HEK293 (cell line): Measurements from ENCODE around the gene ROPN1L.
A peak's percentile ranks its signal among the peaks of the same experiment; 100 is the strongest.

Experiments
- HIC1 ChIP-seq: fragments of 450-650 bp; formaldehyde crosslinking; IDR thresholded peaks from 2 replicates; pipeline ENCODE4 v1.5.1; 2016; ENCODE audit warnings: missing biosample characterization, missing genetic modification characterization
- KLF1 ChIP-seq: fragments of 450-650 bp; formaldehyde crosslinking; IDR thresholded peaks from 2 replicates; pipeline ENCODE4 v1.5.1; 2016; ENCODE audit warnings: missing biosample characterization, missing genetic modification characterization
- OSR2 ChIP-seq: fragments of 450-650 bp; formaldehyde crosslinking; IDR thresholded peaks from 2 replicates; pipeline ENCODE4 v1.5.1; 2016; ENCODE audit warnings: missing biosample characterization, missing genetic modification characterization
- ZBTB11 ChIP-seq: fragments of 450-650 bp; formaldehyde crosslinking; conservative IDR thresholded peaks from 2 replicates; pipeline ENCODE4 v1.5.1; 2016; ENCODE audit warnings: low read depth, missing biosample characterization, missing genetic modification characterization
- ZBTB49 ChIP-seq: fragments of 450-650 bp; formaldehyde crosslinking; IDR thresholded peaks from 2 replicates; pipeline ENCODE4 v1.5.1; 2016; ENCODE audit warnings: missing biosample characterization, missing genetic modification characterization, low read depth
- ZNF174 ChIP-seq: fragments of 450-650 bp; formaldehyde crosslinking; IDR thresholded peaks from 2 replicates; pipeline ENCODE4 v1.5.0; 2017; ENCODE audit warnings: missing biosample characterization, mild to moderate bottlenecking, missing genetic modification characterization
- ZNF2 ChIP-seq: fragments of 450-650 bp; formaldehyde crosslinking; IDR thresholded peaks from 2 replicates; pipeline ENCODE4 v1.5.1; 2016; ENCODE audit warnings: missing biosample characterization, missing genetic modification characterization
- ZNF23 ChIP-seq: fragments of 450-650 bp; formaldehyde crosslinking; IDR thresholded peaks from 2 replicates; pipeline ENCODE4 v1.5.1; 2016; ENCODE audit warnings: missing biosample characterization, missing genetic modification characterization, borderline replicate concordance
- ZNF266 ChIP-seq: fragments of 450-650 bp; formaldehyde crosslinking; IDR thresholded peaks from 2 replicates; pipeline ENCODE4 v1.5.1; 2016; ENCODE audit warnings: missing biosample characterization, missing genetic modification characterization, low read depth
- ZNF280C ChIP-seq: fragments of 450-650 bp; formaldehyde crosslinking; IDR thresholded peaks from 2 replicates; pipeline ENCODE4 v1.5.1; 2016; ENCODE audit warnings: missing biosample characterization, missing genetic modification characterization
- ZNF302 ChIP-seq: fragments of 450-650 bp; formaldehyde crosslinking; IDR thresholded peaks from 2 replicates; pipeline ENCODE4 v1.5.1; 2016; ENCODE audit warnings: missing biosample characterization, missing genetic modification characterization, low read depth
- ZNF391 ChIP-seq: fragments of 450-650 bp; formaldehyde crosslinking; IDR thresholded peaks from 2 replicates; pipeline ENCODE4 v1.5.1; 2016; ENCODE audit warnings: low read depth, missing biosample characterization, missing genetic modification characterization, borderline replicate concordance
- ZNF488 ChIP-seq: fragments of 450-650 bp; formaldehyde crosslinking; IDR thresholded peaks from 2 replicates; pipeline ENCODE4 v1.5.1; 2016; ENCODE audit warnings: missing biosample characterization, missing genetic modification characterization
- ZNF549 ChIP-seq: fragments of 450-650 bp; IDR thresholded peaks from 2 replicates; pipeline ENCODE4 v1.5.1; 2018; ENCODE audit warnings: missing biosample characterization, missing genetic modification characterization, mild to moderate bottlenecking, inconsistent platforms, moderate library complexity
- ZNF555 ChIP-seq: fragments of 450-650 bp; formaldehyde crosslinking; conservative IDR thresholded peaks from 2 replicates; pipeline ENCODE4 v1.5.1; 2017; ENCODE audit warnings: missing biosample characterization, mild to moderate bottlenecking, missing genetic modification characterization, inconsistent platforms
- ZNF585B ChIP-seq: fragments of 450-650 bp; formaldehyde crosslinking; IDR thresholded peaks from 2 replicates; pipeline ENCODE4 v1.5.1; 2016; ENCODE audit warnings: missing biosample characterization, missing genetic modification characterization
- ZNF645 ChIP-seq: fragments of 450-650 bp; formaldehyde crosslinking; IDR thresholded peaks from 2 replicates; pipeline ENCODE4; 2016; ENCODE audit warnings: missing biosample characterization, missing genetic modification characterization
- ZNF677 ChIP-seq: fragments of 450-650 bp; IDR thresholded peaks from 2 replicates; pipeline ENCODE4 v1.5.0; 2018; ENCODE audit warnings: missing biosample characterization, mild to moderate bottlenecking, missing genetic modification characterization, moderate library complexity
- ZNF692 ChIP-seq: fragments of 450-650 bp; formaldehyde crosslinking; IDR thresholded peaks from 2 replicates; pipeline ENCODE4 v1.5.1; 2016; ENCODE audit warnings: missing biosample characterization, missing genetic modification characterization
- ZNF76 ChIP-seq: fragments of 450-650 bp; formaldehyde crosslinking; IDR thresholded peaks from 2 replicates; pipeline ENCODE4; 2016; ENCODE audit warnings: low read depth, missing biosample characterization, missing genetic modification characterization, borderline replicate concordance
- ZNF768 ChIP-seq: fragments of 450-650 bp; formaldehyde crosslinking; IDR thresholded peaks from 2 replicates; pipeline ENCODE4 v1.5.1; 2018; ENCODE audit warnings: missing biosample characterization, mild to moderate bottlenecking, missing genetic modification characterization
- ZNF776 ChIP-seq: fragments of 450-650 bp; formaldehyde crosslinking; IDR thresholded peaks from 2 replicates; pipeline ENCODE4 v1.5.0; 2017; ENCODE audit warnings: missing biosample characterization, missing genetic modification characterization, borderline replicate concordance
- ZSCAN30 ChIP-seq: fragments of 450-650 bp; IDR thresholded peaks from 2 replicates; pipeline ENCODE4 v1.5.1; 2018; ENCODE audit warnings: missing biosample characterization, mild to moderate bottlenecking, missing genetic modification characterization, moderate library complexity
- ZSCAN4 ChIP-seq: fragments of 450-650 bp; formaldehyde crosslinking; IDR thresholded peaks from 2 replicates; pipeline ENCODE4 v1.5.1; 2017; ENCODE audit warnings: missing biosample characterization, missing genetic modification characterization

Gene ROPN1L

GRCh38 chr5:10501554-10502075 lies 59.9 kb downstream of the ROPN1L start (continued):
- TF ChIP-seq ZNF768 = no peak
- TF ChIP-seq ZNF174 (tag by site-specific recombination) = no peak
- no peak for TF ChIP-seq ZBTB49 (tag by site-specific recombination)
- TF ChIP-seq ZNF645 (tag by site-specific recombination) = no peak
- no peak for TF ChIP-seq ZNF23
- TF ChIP-seq ZNF549 (tag by site-specific recombination) = no peak
- TF ChIP-seq ZNF555 (tag by site-specific recombination) = no peak
- no peak for TF ChIP-seq ZNF2
- no peak for TF ChIP-seq ZNF677 (tag by site-specific recombination)
- no peak for TF ChIP-seq ZNF302 (tag by site-specific recombination)
- no peak for TF ChIP-seq ZSCAN4 (tag by site-specific recombination)
- no peak for TF ChIP-seq OSR2 (tag by site-specific recombination)
- no peak for TF ChIP-seq ZSCAN30
- TF ChIP-seq ZNF391 (tag by site-specific recombination) = no peak
- no peak for TF ChIP-seq ZNF585B (tag by site-specific recombination)
- TF ChIP-seq KLF1 (tag by site-specific recombination) = no peak
- TF ChIP-seq ZNF488 (tag by site-specific recombination) = no peak
- TF ChIP-seq ZNF692 (tag by site-specific recombination) = peak; percentile 99
- TF ChIP-seq ZNF280C (tag by site-specific recombination) = no peak
- no peak for TF ChIP-seq ZNF266 (tag by site-specific recombination)
- no peak for TF ChIP-seq ZNF776 (tag by site-specific recombination)
- no peak for TF ChIP-seq ZNF76 (tag by site-specific recombination)
- TF ChIP-seq HIC1 (tag by site-specific recombination) = no peak
- TF ChIP-seq ZBTB11 (tag by site-specific recombination) = no peak
